Measurements from ENCODE around the gene ZDHHC19.
"Not testable (repeated sequence)": the region's sequence is repeated elsewhere in the genome, so short reads cannot be mapped to it uniquely, and the experiment has no call there.

ZDHHC19 gene

GRCh38 chr3:196210673-196211556 lies at the start of gene ZDHHC19:
ZDHHC19 (minus strand) TSS chr3:196211400; CDS start chr3:196211315, 85 bp downstream.
- TF ChIP-seq CTCF (IDR thresholded peaks at IDR 0.05; ENCODE audit: low read length, missing control alignments): no peak
- no peak for DNase-seq (ENCODE audit: low read depth)
- H3K4me3 ChIP-seq (replicated peaks; ENCODE audit: low read depth, low read length): no peak within 1 kb of the TSS

DNA sequence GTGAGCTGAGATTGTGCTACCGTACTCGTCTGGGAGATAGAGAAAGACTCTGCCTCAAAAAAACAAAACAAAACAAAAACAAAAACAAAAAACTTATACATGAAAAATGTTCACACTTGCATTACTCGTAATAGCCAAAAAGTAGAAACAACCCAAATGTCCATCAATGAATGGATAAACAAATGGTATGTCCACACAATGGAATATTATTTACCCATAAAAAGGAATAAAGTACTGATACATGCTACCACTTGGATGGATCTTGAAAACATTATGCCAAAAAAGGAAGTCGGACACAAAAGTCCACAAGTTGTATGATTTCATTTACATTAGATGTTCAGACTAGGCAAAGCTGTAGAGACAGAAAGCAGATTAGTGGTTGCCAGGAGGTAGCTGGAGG lies 49.6 kb upstream of the ZDHHC19 start:
- TF ChIP-seq CTCF (IDR thresholded peaks at IDR 0.05; ENCODE audit: low read length, missing control alignments): no peak
- DNase-seq (ENCODE audit: low read depth): no peak

GRCh38 chr3:196255776-196256175 lies 44.6 kb upstream of the ZDHHC19 start:
- no peak for DNase-seq (ENCODE audit: low read depth)
- TF ChIP-seq CTCF (IDR thresholded peaks at IDR 0.05; ENCODE audit: low read length, missing control alignments): no peak
- H3K4me3 ChIP-seq (replicated peaks; ENCODE audit: low read depth, low read length): no peak overlapping the region

More for the DNA sequence above, 49.6 kb upstream of the ZDHHC19 start:
- H3K4me3 ChIP-seq (replicated peaks; ENCODE audit: low read depth, low read length): no peak overlapping the region

DNA sequence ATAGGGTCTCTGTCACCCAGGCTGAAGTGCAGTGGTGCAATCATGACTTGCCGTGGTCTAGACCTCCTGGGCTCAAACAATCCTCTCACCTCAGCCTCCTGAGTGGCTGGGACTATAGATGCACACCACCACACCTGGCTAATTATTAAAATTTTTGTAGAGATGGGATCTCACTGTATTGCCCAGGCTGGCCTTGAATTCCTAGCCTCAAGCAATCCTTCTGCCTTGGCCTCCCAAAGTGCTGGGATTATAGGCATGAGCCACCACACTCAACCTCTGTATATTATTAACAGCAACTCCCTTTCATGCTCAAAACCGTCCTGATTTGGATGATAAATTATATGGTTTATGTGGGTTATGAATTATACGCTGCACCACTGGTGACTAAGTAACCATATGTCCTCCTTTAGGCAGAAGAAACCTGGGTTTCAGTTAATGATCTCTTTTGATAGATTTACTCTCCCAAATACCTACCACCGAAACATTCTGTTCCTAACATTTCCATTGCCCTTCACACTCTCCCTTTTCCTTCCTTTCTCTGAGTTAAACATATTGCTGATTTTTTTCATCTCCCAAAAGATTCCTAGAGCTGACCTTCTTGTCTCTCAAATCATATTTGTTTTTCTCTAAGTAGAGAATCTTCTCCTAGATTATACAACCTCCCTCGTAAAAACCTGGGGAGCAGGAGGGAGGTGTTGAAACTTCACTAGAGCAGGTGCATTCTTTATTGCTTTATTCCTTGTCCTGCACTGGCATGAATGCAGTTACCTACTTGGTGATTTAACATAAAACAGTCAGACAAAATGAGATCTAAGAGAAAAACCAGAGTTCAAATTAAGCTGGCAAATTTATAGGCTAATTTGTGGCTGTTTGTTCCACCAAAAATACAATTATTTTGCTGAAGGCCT lies 43.4 kb upstream of the ZDHHC19 start:
- DNase-seq (ENCODE audit: low read depth): no peak
- no peak overlapping the region for H3K4me3 ChIP-seq (replicated peaks; ENCODE audit: low read depth, low read length)
- no peak for TF ChIP-seq CTCF (IDR thresholded peaks at IDR 0.05; ENCODE audit: low read length, missing control alignments)

DNA sequence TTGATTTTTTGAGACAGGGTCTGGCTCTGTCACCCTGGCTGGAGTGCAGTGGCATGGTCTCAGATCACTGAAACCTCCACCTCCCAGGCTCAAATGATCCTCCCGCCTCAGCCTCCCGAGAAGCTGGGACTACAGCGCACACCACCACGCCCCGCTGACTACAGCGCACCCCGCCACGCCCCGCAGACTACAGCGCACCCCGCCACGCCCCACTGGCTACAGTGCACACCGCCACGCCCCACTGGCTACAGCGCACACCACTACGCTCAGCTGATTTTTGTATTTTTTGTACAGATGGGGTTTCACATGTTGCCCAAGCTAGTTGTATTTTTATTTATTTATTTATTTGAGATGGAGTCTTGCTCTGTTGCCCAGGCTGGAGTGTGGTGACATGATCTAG lies 40.7 kb upstream of the ZDHHC19 start:
- DNase-seq (ENCODE audit: low read depth): no peak
- no peak overlapping the region for H3K4me3 ChIP-seq (replicated peaks; ENCODE audit: low read depth, low read length)
- no peak for TF ChIP-seq CTCF (IDR thresholded peaks at IDR 0.05; ENCODE audit: low read length, missing control alignments)

DNA sequence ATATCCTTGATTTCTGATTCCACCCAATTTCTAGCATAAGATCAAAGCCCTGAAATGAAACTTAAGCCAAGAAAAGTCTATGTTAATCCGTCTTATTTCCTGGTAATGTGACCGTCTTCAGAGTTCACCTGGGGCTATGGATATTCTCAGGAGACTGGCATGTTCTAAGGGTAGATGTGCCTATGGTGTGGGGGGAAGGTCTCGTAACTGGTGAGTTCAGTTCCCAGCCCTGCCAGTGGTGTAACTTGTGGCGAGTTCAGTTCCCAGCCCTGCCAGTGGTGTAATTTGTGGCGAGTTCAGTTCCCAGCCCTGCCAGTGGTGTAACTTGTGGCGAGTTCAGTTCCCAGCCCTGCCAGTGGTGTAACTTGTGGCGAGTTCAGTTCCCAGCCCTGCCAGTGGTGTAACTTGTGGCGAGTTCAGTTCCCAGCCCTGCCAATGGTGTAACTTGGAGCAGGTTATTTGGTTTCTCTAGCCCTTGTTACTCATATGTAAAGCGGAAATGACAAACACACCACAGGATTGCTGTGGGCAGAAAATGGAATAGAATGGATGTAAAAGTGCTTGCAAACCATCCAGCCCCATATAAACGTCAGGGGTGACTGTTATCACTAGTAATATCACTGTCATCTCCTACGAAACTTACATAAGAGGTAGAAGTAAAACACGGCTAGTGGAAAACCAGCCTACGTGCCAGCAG lies 35.6 kb upstream of the ZDHHC19 start:
- TF ChIP-seq CTCF (IDR thresholded peaks at IDR 0.05; ENCODE audit: low read length, missing control alignments): no peak
- H3K4me3 ChIP-seq (replicated peaks; ENCODE audit: low read depth, low read length): no peak overlapping the region
- DNase-seq (ENCODE audit: low read depth): peak; percentile 31

DNA sequence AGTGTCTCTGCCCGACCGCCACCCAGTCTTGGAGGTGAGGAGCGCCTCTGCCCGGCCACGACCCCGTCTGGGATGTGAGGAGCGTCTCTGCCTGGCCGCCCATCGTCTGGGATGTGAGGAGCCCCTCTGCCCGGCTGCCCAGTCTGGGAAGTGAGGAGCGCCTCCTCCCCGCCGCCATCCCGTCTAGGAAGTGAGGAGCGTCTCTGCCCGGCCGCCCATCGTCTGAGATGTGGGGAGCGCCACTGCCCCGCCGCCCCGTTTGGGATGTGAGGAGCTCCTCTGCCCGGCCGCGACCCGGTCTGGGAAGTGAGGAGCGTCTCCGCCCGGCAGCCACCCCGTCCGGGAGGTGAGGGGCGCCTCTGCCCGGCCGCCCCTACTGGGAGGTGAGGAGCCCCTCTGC lies 33.0 kb upstream of the ZDHHC19 start:
- H3K4me3 ChIP-seq (replicated peaks; ENCODE audit: low read depth, low read length); DNase-seq (ENCODE audit: low read depth): not testable (repeated sequence)

All from fibroblast of pulmonary artery (primary cell).